Nephron (organoid): Measurements from ENCODE around the gene GPATCH8.

Source experiments
- H3K27ac Mint-ChIP-seq, 3 experiments: 2 replicates each; pipeline ENCODE4 v1.8.0; 2020; ENCODE audit warnings: mixed read lengths in 3 of 3, mild to moderate bottlenecking in 2 of 3, moderate library complexity in 1 of 3
- H3K27me3 Mint-ChIP-seq: 2 replicates; pipeline ENCODE4 v1.8.0; 2021; ENCODE audit warnings: low read depth, mild to moderate bottlenecking, moderate library complexity, mixed read lengths
- H3K36me3 Mint-ChIP-seq: 2 replicates; pipeline ENCODE4 v1.8.0; 2020; ENCODE audit warnings: low read depth, mixed read lengths
- H3K4me1 Mint-ChIP-seq: 2 replicates; pipeline ENCODE4 v1.8.0; 2020; ENCODE audit warnings: mixed read lengths
- H3K4me3 Mint-ChIP-seq, 3 experiments: 2 replicates each; pipeline ENCODE4 v1.8.0; 2020; ENCODE audit warnings: mild to moderate bottlenecking in 3 of 3, mixed read lengths in 3 of 3, moderate library complexity in 2 of 3
- H3K9me3 Mint-ChIP-seq: 2 replicates; pipeline ENCODE4 v1.8.0; 2020; ENCODE audit warnings: mixed read lengths
- TF ChIP-seq, protein P1 (sequence below), 3 experiments: fragments of 200-600 bp; sonication (generic); IDR thresholded peaks; one replicate each; pipeline ENCODE4 v1.5.0; 2021; ENCODE audit warnings: antibody characterized with exemption in 3 of 3; ENCODE audit not compliant: unreplicated experiment in 3 of 3

GPATCH8 gene

DNA sequence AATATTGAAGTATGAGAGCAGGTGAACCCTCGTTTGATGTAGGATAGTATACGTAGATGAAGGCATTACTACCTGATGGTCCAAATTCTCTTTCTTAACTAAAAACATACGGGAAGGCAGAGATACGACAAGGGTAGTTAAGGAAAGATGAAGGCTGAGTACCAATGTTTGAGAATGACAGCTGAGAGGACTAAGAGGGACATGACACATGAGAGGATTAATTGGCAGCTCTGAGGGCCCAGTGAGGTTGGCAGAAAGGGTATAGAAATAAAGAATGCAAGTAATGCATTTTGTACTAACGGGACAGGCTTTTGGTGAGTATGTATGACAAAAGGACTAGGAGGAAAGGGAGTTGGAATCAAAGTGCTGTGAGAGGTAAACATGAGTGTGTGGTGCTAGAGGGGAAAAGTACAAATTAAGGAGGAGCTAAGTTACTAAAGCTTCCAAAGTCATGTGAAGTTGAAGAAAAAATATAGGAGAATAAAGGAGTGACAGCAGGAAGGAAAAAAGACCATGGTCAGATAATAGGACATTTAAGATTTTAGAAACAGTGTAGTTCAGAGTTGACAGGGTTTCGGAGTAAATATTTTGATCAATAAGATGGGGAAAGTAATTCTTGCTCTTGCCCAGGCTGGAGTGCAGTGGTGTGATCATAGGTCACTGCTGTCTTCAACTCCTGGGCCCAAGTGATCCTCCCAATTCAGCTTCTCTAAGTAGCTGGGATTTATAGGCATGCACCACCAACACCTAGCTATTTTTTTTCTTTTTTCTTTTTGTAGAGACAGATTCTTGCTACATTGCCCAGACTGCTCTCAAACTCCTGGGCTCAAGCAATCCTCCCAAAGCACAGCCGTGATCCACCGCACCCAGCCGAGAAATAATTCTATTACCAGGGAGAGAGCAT lies 70.7 kb downstream of the GPATCH8 start:
- H3K4me3 Mint-ChIP-seq = no peak overlapping the region
- no peaks in the 10 kb centered on the region for H3K4me1 Mint-ChIP-seq
- no peaks in the 10 kb centered on the region for H3K27me3 Mint-ChIP-seq
- H3K27ac Mint-ChIP-seq = peak overlapping the region in 2 of 3 experiments; percentile 2 to 9
- no peaks in the 10 kb centered on the region for H3K9me3 Mint-ChIP-seq
- TF ChIP-seq, protein P1, sequence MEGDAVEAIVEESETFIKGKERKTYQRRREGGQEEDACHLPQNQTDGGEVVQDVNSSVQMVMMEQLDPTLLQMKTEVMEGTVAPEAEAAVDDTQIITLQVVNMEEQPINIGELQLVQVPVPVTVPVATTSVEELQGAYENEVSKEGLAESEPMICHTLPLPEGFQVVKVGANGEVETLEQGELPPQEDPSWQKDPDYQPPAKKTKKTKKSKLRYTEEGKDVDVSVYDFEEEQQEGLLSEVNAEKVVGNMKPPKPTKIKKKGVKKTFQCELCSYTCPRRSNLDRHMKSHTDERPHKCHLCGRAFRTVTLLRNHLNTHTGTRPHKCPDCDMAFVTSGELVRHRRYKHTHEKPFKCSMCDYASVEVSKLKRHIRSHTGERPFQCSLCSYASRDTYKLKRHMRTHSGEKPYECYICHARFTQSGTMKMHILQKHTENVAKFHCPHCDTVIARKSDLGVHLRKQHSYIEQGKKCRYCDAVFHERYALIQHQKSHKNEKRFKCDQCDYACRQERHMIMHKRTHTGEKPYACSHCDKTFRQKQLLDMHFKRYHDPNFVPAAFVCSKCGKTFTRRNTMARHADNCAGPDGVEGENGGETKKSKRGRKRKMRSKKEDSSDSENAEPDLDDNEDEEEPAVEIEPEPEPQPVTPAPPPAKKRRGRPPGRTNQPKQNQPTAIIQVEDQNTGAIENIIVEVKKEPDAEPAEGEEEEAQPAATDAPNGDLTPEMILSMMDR (IDR thresholded peaks at IDR 0.05; ENCODE audit: unreplicated experiment in 3 of 3) = no peak
- H3K36me3 Mint-ChIP-seq = peaks cover 59% of the 10 kb centered on the region

DNA sequence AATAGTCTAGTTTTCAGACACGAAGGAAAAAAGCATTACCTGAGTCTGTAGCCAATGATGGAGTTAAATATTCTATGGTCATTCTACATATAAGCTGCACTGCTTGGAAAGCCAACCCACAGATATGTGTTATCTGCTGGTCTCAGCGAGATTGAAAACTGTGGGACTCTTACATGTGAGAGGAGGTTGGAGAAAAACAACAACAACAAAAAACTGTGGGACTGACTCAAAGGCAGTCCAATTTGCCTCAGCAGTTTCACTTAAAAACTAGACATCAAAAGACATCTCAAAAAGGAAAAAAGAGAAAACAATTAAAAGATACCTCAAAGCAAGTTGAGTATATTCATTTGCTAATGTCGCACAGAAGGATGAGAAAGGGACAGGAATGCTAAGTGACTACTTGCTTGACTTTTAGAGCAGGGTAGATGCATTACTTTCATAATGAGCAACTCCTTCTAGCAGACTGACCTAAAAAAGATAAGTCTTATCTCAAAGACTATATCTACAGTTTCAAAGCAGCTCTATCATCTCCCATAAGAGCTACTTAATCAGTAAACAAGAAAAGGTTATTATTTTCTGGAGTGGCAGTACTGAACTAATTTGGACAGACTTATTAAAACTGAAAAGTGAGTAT lies 78.3 kb downstream of the GPATCH8 start:
- Mint-ChIP-seq H3K4me1 (no peaks in the 10 kb centered on the region), H3K4me3 (no peak overlapping the region), H3K27ac (peak overlapping the region in 2 of 3 experiments; percentile 15 to 72), H3K27me3 (no peaks in the 10 kb centered on the region), H3K36me3 (peaks cover 58% of the 10 kb centered on the region), H3K9me3 (no peaks in the 10 kb centered on the region)
- TF ChIP-seq, protein P1 (IDR thresholded peaks at IDR 0.05; ENCODE audit: unreplicated experiment in 3 of 3) = no peak

DNA sequence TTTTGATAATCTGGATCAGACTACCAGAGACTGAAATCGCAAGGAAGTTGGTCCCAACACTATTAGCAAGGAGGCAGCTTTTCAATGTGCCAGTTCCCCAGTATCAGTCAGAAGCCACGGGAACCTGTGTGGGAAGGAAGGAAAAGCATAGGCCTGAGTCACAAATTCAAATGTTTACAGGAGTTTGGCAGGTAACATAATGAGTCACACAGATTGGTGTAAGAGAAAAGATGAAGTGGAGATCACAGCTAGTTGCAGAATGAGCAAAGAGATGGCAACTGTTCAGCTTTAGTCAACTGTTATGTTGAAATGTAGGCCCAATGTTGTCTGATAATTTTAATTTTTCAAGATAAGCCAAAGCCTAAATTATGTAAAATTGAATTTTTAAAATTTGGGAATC lies 85.7 kb downstream of the GPATCH8 start:
- Mint-ChIP-seq H3K27ac (peak overlapping the region; percentile 1 to 5 (median 3)), H3K27me3 (no peaks in the 10 kb centered on the region), H3K36me3 (peaks cover 58% of the 10 kb centered on the region), H3K9me3 (no peaks in the 10 kb centered on the region), H3K4me3 (no peak overlapping the region), H3K4me1 (no peaks in the 10 kb centered on the region)
- TF ChIP-seq, protein P1 (IDR thresholded peaks at IDR 0.05; ENCODE audit: unreplicated experiment in 3 of 3) = no peak

DNA sequence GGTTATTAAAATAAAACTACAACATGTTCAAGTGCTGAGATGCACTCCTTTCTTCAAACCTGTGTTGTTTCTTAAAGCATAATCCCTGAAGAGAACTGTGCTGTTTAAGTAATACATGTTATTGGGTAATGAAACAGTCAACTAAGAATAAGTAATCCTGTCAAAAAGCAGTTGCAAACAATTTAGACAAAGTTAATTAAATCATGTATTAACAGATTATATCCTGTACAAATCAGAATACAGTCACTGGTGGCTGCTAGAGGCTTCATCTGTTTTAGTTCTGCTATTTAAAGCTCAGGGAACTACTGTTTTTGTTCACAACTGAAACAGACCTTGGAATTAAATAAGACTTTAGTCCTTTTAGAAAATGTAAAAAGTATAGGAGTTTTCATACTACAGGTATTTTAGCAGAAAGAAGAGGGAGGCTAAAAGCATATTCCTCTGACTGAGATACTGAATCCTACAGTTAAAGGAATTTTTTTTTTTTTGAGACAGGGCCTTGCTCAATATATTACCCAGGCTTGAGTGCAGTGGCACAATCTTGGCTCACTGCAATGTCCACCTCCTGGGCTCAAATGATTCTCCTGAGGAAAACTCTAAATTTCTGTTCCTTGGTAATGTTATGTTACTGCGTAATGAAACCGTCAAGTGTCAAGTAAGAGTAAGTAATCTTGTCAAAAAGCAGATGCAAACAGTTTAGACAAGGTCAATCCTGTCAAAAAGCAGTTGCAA lies 86.5 kb downstream of the GPATCH8 start:
- no peaks in the 10 kb centered on the region for H3K9me3 Mint-ChIP-seq
- no peak overlapping the region for H3K4me3 Mint-ChIP-seq
- TF ChIP-seq, protein P1 (IDR thresholded peaks at IDR 0.05; ENCODE audit: unreplicated experiment in 3 of 3) = no peak
- no peaks in the 10 kb centered on the region for H3K4me1 Mint-ChIP-seq
- H3K27ac Mint-ChIP-seq = peak overlapping the region; percentile 1 to 29 (median 5)
- H3K36me3 Mint-ChIP-seq = peaks cover 59% of the 10 kb centered on the region
- no peaks in the 10 kb centered on the region for H3K27me3 Mint-ChIP-seq

DNA sequence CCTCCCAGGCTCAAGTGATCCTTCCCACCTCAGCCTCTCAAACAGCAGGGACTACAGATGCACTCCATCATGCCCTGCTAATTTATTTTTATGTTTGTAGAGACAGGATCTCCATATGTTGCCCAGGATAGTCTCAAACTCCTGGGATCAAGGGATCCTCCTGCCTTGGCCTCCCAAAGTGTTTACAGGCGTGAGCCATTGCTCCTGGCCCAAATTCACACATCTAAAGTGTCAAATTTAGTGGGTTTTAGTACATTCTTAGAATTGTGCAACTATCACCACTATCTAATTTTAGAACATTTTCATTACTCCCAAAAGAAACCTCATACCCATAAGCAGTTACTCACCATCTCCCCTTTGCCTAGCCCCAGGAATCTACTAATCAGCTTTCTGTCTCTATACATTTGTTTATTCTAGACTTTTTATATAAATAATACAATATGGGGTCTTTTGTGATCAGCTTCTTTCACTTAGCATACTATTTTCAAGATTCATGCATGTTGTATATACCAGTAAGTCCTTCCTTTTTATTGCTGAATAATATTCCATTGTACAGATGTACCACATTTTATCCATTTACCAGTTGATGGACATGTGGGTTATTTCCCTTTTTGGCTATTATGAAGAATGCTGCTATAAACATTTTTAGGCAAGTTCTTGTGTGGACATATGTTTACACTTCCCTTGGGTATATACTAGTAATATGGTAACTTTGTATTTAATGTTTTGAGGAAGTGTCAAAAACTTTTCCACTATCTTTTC lies 88.6 kb downstream of the GPATCH8 start:
- H3K4me1 Mint-ChIP-seq = no peaks in the 10 kb centered on the region
- no peaks in the 10 kb centered on the region for H3K9me3 Mint-ChIP-seq
- no peak overlapping the region for H3K4me3 Mint-ChIP-seq
- peaks cover 53% of the 10 kb centered on the region for H3K36me3 Mint-ChIP-seq
- TF ChIP-seq, protein P1 (IDR thresholded peaks at IDR 0.05; ENCODE audit: unreplicated experiment in 3 of 3) = no peak
- no peaks in the 10 kb centered on the region for H3K27me3 Mint-ChIP-seq
- no peak overlapping the region for H3K27ac Mint-ChIP-seq
